GOT3 (cell line): ENCODE results near the gene ALPL.

Source experiments
- DNase-seq: peaks from one replicate; lab custom pipeline; 2025; ENCODE audit warnings: mixed read lengths; lab: John Stamatoyannopoulos, UW

The ALPL gene

DNA sequence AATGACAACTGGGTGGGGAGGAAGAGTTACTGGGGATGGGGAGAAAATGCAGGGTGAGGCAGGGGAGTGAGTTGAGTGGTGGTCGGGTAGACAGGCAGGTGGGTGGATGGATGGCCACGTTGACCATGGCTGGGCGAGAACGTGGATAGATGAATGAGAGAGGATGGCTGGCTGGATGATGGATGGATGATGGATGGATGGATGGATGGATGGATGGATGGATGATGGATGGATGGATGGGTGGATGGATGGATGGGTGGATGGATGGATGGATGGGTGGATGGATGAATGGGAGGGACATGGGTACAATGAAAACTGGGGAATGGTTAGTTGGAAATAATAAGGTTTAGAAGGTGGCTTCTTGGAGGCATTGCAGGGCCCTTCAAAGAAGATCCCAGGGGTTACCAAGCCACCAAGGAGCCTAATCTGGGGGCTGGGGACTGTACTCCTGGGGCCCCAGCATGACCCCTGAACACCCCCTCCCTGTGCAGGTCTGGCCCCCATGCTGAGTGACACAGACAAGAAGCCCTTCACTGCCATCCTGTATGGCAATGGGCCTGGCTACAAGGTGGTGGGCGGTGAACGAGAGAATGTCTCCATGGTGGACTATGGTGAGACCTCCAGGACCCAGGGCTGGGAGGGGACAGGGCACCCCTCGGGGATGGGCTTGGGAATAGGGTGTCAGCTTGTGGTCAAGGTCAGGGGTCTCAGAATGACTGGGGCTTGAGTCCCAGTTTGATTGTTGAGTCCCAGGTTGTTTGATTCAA, 67.0 kb downstream of the ALPL start:
- no peak for DNase-seq

DNA sequence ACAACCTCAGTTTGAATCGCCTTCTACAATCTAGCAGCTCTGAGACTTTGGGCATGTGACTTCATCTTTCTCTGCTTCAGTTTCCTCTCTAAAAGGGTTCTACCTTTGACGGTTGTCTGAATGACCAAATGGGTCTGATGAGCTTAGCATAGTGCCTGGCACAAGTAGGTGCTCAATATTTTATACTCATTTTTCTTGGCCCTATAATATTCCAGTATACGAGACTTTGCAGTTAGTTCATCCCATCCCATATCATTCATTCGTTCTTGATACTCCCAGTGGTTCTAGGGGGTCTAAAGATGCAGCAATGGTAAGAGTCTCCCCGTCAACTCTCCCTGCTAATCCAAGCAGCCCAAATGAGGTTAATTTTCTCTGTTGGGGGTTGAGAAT, 67.6 kb downstream of the ALPL start:
- no peak for DNase-seq

DNA sequence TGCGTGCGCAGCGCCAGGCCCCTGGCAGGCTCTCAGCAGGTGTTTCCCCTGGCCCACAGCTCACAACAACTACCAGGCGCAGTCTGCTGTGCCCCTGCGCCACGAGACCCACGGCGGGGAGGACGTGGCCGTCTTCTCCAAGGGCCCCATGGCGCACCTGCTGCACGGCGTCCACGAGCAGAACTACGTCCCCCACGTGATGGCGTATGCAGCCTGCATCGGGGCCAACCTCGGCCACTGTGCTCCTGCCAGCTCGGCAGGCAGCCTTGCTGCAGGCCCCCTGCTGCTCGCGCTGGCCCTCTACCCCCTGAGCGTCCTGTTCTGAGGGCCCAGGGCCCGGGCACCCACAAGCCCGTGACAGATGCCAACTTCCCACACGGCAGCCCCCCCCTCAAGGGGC, 68.1 kb downstream of the ALPL start:
- DNase-seq, result no peak

DNA sequence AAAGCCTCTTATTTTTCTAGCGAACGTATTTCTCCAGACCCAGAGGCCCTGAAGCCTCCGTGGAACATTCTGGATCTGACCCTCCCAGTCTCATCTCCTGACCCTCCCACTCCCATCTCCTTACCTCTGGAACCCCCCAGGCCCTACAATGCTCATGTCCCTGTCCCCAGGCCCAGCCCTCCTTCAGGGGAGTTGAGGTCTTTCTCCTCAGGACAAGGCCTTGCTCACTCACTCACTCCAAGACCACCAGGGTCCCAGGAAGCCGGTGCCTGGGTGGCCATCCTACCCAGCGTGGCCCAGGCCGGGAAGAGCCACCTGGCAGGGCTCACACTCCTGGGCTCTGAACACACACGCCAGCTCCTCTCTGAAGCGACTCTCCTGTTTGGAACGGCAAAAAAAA, 68.7 kb downstream of the ALPL start:
- DNase-seq, result no peak

DNA sequence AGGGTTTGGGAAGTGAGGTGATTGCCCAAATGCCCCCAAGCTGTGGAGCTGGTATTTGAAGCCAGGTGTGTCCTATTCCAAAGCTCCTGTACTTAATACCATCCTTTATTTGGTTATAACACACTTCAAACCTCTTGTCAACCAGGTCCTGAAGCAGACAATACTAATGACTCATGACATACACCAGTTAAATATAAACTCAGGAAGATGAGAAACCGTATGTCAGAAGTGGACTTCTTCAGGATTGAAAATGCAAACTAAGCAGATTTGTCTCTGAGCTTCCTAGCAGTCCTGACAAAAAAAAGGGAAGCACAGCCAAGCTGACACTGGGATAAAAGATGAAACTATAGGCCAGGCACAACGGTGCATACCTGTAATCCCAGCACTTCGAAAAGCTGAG, 70.6 kb downstream of the ALPL start:
- no peak for DNase-seq

DNA sequence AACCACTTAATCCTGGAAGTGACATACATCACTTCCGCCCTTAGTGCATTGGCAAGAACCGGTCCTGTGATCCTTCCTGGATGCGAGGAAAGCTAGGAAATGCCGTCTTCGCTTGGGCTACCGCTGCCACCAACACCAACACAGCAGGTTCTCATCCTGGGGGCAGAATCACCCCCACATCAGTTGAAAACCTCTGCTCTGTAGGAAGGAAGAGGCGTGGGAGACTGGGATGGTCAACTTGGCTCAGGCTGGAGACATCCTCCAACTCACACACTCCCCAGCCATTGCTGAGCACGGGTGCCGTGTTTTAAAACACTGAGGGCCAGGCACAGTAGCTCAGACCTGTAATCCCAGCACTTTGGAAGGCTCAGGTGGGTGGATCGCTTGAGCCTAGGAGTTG, 74.9 kb downstream of the ALPL start:
- DNase-seq, result no peak

DNA sequence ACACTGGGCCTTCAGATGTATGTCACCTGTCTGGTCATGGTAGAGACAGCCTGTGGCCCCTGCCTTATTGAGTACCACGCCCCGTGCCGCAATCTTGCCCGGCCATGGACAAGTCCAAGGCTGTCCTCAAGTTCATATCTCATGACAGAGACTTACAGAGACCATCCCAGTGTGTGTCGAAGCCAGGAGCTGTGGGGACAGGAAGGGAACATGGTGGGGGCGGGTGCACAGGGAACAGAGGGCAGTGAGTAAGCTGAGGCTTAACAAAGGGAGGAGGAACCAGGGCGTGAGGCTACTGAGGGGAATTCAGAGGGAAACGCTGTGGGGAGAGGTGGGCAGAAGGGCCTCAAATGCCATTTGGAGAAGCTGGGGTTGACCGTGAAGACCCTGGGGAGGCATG, 75.8 kb downstream of the ALPL start:
- DNase-seq, result no peak

DNA sequence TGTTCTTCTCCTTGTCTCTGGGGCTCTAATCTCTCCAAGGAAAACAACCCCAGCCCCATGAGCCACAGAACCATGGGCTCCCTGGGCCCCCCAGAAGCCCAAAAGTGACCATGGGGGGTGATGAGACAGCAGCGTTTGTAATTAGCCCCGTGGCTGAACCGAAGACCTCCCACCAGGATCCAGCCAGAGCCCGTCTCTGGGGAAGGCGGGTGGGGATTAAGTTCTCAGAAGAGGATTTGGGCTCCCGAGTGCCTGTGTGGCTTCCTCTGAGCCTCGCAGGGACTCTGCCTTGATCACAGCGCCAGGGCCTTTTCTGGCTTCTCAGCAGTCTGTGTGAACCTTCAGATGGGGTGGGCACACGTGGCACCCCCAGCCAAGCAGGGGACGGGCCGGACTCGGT, 77.0 kb downstream of the ALPL start:
- DNase-seq, result no peak

DNA sequence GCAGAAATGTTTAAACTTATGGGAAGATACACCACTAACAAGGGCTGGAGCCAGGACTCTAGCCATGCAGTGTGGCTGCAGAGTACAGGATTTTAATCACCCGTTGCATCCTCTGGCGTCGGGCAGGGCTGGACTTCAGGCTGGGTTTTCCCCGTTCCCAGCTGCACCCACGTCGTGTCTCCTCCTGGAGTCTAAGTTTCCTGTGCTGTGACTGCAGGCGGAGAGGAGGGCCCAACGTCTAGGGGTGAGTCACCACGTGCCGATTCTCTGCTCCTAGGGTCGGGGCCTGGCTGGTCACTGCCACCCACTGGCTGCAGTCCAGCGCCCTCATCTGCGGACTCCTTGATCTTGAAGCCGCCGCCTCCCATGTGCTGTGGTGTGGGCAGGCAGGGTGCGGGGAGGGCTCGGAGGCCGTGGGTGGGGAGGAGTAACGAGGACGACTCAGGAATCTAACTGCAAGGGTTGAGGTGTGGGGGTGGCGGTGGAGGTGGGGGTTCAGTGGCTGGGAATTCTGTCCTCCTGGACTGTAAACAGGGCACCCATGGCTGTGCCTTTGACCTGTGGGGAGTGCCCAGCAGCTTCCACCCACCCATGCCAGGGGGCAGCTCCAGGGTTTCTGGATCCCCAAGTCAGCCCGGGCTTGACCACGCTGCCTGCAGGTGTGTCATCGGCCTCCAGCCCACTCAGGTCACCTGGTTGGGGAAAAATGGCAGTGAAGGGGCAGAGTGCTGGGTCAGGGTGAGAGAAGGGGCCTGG, 77.8 kb downstream of the ALPL start:
- DNase-seq, result no peak

DNA sequence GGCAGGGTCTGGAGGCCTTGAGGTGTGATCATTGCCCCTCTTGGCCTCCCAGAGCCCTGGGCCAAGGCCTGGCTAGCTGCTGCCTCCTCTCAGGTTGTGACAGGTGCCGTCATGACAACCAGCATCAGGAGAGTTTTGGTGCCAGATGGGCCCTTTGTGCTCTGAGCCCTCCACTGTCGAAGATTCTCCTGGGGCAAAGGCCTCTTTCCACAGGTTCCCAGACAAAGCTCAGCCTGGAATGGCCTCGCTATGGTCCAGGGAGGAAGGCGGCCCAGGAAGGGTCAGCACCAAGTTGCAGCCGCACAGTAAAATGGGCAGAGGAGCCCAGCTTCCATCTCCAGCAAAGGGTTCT, 78.4 kb downstream of the ALPL start:
- no peak for DNase-seq

DNA sequence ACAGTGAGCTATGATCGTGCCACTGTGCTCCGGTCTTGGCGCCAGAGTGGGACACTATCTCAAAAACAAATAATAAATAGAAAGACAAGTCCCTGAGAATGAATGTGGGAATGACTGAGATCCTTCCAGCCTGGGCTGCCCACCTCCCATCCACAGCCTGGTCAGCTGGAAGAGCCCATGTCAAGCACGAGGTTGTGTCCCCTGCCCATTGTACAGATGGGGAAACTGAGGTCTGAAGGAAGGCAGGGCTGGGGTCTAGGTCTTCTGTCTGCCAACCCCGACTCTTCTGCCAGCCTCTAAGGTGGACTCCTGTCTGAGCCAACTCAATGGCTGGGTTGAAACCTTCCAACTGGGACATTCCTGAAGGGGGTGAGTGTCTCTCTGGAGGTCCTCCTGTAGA, 80.4 kb downstream of the ALPL start:
- no peak for DNase-seq

DNA sequence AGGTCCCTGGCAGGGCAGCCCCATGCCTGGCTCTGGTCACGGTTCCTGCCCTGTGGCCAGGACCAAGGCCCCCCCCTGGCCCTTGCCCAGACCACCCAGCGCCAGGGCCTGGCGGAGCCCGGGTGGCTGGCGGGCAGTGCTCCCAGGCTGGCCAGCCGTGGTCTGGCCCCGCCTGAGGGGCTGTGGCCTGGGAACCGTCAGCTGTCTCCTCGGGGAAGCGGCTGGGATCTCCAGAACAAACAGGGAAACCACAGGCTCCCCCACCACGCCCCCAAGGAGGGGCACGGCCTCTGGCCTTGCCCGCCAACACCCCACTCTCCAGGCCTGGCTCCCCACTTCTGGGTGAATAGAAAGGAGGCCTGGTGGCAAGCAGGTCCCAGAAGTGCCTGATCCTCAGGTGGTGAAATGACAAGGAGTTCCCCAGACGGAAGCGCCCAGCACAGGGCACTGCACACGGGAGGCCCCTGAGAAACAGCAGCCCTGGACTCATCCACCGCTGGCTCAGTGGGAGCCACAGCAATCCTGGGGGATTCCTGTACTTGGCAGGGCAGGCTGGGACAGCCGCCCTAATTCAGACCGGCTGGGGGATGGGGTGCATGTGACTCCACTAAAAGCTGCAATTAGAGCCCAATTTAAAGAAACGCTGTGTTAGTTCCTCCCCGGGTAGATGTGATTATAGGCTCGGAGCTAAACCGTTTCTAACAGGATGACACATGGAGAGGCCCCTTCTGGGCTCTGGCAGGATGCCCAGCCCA, 81.1 kb downstream of the ALPL start:
- DNase-seq, result no peak

DNA sequence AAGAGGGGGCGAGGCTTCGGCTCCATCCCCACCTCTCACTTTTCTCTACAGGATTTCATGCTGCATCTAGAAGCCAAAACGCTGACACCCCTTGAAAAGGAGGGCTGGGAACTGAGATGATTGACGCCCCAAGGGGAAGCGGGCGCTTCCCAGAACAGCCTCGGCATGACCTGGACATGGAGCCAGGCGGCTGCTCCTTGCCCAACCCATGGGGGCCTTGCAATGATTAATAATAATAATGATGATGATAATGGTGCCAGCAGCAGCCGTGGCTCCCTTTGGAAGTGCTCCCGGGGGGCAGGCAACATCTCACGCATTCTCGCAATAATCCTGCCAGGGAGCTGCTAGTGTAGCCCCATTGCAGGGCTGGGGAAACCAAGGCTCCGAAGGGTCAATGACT, 81.7 kb downstream of the ALPL start:
- no peak for DNase-seq

DNA sequence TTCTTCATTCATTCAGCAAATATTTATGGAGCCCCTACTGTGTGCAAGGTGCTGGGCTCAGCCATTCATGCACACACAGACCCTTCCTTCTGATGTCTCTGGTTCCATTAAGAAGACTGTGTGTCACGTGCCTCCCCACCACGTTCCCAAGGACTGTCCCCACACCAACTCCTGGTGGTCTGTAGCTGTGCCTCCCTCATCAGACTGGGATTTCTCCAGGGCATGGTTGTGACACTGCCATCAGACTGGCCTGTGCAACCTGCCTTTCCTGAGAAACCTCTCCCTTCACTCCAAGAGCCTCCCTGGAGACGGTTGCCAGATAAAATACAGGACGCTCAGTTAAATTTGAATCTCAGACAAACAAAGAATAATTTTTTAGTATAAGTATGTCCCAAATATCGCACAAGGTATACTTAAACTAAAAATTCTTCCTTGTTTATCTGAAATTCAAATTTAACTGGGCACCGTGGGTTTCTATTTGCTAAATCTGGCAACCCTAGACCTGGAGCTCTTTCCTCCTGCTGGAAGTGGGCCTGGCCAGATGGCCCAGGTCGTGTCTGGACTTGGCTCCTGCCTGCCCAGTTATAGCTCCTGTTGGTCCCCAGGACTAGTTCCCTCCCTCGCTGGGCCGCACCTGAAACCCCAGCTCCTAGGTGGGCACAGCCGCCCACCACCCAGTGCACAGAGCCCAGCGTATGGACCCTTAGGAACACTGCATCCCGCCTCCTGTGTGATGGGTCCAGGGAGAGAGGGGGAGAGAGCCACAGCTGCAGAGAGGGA, 83.1 kb downstream of the ALPL start:
- DNase-seq, result no peak

DNA sequence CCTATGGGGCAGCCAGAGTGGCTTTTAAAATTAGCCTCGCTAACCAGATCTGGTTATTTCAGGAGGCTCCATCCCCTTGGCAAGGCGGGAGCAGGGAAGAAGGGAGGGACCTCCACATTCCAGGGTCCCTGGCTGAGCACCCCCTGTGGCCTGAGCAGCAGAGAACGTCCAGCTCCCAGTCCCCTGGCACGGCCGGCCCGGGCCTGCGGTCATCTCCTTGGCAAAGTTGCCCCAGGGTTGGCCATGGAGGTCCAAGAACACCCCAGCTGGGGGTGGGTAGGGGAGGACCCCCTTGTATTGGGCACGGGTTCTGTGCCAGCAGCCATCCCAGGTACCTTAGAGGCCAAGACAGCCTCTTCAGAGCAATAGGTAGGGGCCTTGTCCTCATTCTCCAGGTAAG, 84.0 kb downstream of the ALPL start:
- no peak for DNase-seq

DNA sequence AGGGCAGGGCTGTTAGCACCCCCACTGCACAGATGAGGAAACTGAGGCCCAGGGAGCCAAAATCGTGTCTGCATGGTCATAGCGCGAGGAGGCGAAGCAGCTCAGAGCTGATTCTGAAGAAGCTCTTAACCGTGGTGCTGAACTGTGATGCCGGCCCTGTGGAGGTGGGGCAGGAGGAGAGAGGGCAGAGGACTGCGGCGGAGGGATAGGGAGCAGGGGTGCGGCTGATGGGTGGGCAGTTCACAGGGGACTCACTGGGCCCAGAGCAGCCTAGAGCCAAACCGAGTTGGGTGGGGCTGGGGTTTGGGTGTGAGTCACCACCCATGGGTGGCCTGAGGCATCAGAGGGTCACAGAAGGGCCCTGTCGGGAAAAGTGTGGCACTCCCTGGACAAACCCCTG, 85.3 kb downstream of the ALPL start:
- no peak for DNase-seq

DNA sequence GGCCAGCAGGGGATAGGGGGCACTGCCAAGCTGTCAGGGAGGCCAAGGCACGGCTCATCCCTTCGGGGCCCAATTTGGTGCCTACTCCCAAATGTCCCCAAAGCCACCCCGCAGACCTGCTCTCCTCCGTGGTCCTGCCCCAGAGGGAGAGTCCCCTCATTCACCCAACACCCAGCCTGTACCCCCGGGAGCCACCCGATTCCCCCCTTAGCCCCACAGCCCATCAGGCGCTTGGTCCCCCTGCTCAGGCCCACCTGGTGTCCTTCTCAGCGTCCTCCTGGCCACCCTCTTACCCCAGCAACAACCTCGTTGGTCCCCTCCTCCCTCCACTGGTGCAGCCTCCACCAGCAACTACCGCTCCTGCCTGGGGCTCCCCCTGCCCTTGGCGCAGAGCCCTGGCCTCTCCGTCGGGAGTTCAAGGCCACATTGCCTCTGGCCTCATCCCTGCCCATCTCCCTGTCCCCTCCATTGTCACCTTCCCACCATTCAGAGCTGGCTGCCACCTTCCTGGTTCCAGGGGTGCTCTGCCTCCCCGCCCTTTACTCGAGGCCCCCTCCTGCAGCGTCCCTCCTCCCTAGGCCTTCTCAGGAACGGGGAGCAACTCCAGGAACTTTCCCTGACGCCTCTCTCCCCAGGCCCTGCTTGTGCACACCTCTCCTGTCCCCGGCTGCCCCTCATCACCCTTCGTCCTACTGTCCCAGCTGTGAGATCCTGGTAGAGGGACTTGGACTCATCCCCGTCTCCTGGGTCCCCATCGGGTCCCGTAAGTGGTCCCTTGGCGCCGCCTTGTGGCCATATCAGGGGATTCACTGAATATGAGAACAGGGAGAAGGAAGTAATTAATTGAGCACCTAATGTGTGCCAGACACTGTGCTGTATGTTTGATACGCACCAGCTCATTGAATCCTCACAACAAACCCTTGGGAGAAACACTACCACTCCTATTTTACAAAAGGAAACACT, 86.0 kb downstream of the ALPL start:
- no peak for DNase-seq

DNA sequence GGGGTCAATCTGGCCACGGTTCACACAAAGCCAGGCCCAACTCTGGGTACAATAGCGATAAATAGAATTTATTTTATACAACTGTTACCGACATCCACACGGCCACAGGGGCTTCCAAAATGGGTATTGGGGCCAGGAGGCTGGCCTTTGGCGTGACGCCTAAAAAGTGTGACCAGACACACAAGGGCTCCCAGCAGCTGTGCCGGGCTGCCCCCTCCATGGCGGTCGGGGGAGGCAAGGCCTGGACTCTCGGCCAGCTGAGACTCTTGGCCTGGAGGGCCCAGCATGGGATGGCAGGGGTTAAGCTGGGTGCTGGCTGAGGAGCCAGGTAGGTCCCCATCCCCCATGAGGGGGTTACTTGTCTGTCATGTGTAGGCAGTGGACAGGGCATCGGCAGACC, 87.0 kb downstream of the ALPL start:
- DNase-seq, result no peak

DNA sequence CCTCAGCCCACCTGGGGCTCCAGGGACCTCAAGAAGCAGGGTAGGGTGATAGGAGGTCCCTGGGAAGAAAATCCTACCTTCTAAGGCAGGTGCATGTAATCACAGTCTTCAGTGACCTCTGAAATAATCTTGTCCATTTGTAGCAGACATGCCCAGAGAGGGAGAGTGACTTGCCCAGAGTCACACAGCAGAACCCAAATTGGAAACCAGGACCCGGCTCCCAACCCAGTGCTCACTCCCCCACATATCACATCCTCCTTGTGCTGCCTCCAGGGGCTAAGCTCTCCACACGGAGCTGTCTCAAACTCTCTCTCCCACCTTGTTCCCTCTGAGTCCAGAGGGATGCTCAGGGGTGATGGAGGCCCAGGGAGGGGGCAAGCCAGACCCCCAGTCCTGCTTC, 87.4 kb downstream of the ALPL start:
- DNase-seq, result no peak

DNA sequence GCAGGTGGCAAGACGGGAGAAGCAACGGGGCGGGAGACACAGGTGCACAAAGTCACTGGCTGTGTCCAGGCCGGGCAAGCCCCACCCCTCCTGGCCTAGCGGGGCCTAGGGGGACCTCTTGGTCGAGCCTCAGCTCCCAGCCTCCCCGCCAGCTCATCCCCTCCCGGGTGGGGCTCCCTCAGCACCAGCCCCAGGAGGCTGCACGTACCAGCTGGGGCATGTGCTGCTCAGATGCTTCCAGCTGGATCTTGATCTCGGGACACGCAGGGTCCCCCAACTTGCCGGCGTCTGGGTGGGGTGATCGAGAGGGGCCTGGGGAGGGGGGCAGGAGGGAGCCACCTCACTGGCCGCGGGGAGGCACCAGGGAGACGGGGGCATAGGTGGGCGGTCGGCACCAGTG, 88.5 kb downstream of the ALPL start:
- DNase-seq, result no peak

DNA sequence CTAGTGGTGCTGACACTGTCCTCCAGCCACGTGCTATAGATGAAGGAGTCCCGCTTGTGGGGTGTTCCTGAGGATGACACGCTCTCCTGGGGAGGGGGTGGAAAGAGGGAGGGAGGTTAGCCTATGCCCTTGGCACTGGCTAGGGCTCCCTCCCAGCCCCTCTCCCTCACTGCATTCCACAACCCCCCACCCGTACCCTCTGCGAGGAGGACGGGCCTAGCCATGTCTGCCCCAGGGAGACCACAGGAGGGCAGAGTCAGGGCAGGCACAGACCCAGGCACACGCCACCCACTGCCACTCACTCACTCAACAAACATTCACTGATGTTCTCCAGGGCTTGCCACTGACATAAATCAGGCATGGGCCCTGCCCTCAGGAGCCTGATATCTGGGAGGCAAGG, 89.2 kb downstream of the ALPL start:
- no peak for DNase-seq
